IMR-90 (cell line): ENCODE results near the gene MTREX. TPM values are rescaled to one million over a fixed set of nuclear protein-coding genes. Genes with fewer than 3 reads are reported as not detected.

Experiments used
- ATAC-seq: fragments of 200-7000 bp; cut with Tn5 transposase; 2 replicates; pipeline ENCODE4 v1.9.1; 2020; ENCODE audit warnings: low read depth, mild to moderate bottlenecking, moderate library complexity
- BruUV-seq: library from RNA; stranded (reverse); fragments of 400-500 nt; replicated peaks from 2 replicates; lab custom pipeline; 2021; lab: Mats Ljungman, UMichigan
- CTCF ChIA-PET: fragments of 300-600 bp; formaldehyde crosslinking; extraction: SDS; loops from one replicate; lab custom pipeline; 2021; ENCODE audit warnings: antibody characterized with exemption; lab: Yijun Ruan, JAX
- POLR2A ChIA-PET: fragments of 300-600 bp; sonication (Branson Sonifier 250); formaldehyde crosslinking; loops from one replicate; lab custom pipeline; 2022; ENCODE audit warnings: antibody characterized with exemption; ENCODE audit not compliant: unreplicated experiment; lab: Charles Lee
- DNase-seq: peaks from one replicate; pipeline ENCODE4 v3.0.0; 2013
- H2AFZ ChIP-seq: replicated peaks from 2 replicates; pipeline ENCODE3; 2013; ENCODE audit warnings: low read length, mild to moderate bottlenecking; ENCODE audit not compliant: poor library complexity
- H2AK5ac ChIP-seq: 2 replicates; pipeline ENCODE4 v1.6.1; 2013; ENCODE audit warnings: low read depth, low read length, inconsistent platforms
- H2AK9ac ChIP-seq: replicated peaks from 2 replicates; pipeline ENCODE3; 2013; ENCODE audit warnings: mild to moderate bottlenecking, low read depth, low read length, moderate library complexity; ENCODE audit not compliant: poor library complexity
- H2BK120ac ChIP-seq: 2 replicates; pipeline ENCODE4 v1.6.1; 2013; ENCODE audit warnings: low read depth, low read length, inconsistent platforms
- H2BK15ac ChIP-seq: 3 replicates; pipeline ENCODE4 v1.6.1; 2013; ENCODE audit warnings: low read depth, low read length, inconsistent platforms
- H2BK20ac ChIP-seq: 2 replicates; pipeline ENCODE4 v1.6.1; 2013; ENCODE audit warnings: low read depth, mild to moderate bottlenecking, inconsistent platforms, low read length, moderate library complexity
- H2BK5ac ChIP-seq: 2 replicates; pipeline ENCODE4 v1.6.1; 2013; ENCODE audit warnings: mild to moderate bottlenecking, low read depth, low read length, inconsistent platforms; ENCODE audit not compliant: poor library complexity, severe bottlenecking
- H3K14ac ChIP-seq: replicated peaks from 2 replicates; pipeline ENCODE4 v1.6.1; 2013; ENCODE audit warnings: low read depth, low read length, inconsistent platforms
- H3K18ac ChIP-seq: 2 replicates; pipeline ENCODE4 v1.6.1; 2013; ENCODE audit warnings: low read depth, low read length, control low read depth
- H3K23ac ChIP-seq: 2 replicates; pipeline ENCODE4 v1.6.1; 2013; ENCODE audit warnings: low read depth, low read length, inconsistent platforms
- H3K27ac ChIP-seq: 2 replicates; pipeline ENCODE4 v1.5.1; 2013; ENCODE audit warnings: mild to moderate bottlenecking, control low read depth, low read length; ENCODE audit not compliant: insufficient read depth
- H3K27me3 ChIP-seq: 2 replicates; pipeline ENCODE4 v1.6.1; 2013; ENCODE audit warnings: low read length; ENCODE audit not compliant: control insufficient read depth, insufficient read depth
- H3K36me3 ChIP-seq: 2 replicates; pipeline ENCODE4 v1.6.1; 2013; ENCODE audit warnings: low read length, mixed read lengths; ENCODE audit not compliant: control insufficient read depth, insufficient read depth
- H3K4ac ChIP-seq: 2 replicates; pipeline ENCODE4 v1.6.1; 2013; ENCODE audit warnings: low read depth, low read length, inconsistent platforms
- H3K4me1 ChIP-seq: 2 replicates; pipeline ENCODE4 v1.6.1; 2013; ENCODE audit warnings: low read length, mixed read lengths; ENCODE audit not compliant: control insufficient read depth, insufficient read depth
- H3K4me2 ChIP-seq: 2 replicates; pipeline ENCODE4 v1.6.1; 2013; ENCODE audit warnings: low read depth, mild to moderate bottlenecking, control low read depth, low read length, moderate library complexity
- H3K4me3 ChIP-seq: 2 replicates; pipeline ENCODE4 v1.5.1; 2013; ENCODE audit warnings: low read depth, mild to moderate bottlenecking, control low read depth, low read length, moderate library complexity; ENCODE audit not compliant: insufficient read depth
- H3K56ac ChIP-seq: 2 replicates; pipeline ENCODE4 v1.6.1; 2013; ENCODE audit warnings: low read length, inconsistent platforms; ENCODE audit not compliant: insufficient read depth; ENCODE audit errors: extremely low read depth
- H3K79me1 ChIP-seq, 2 experiments: 2 replicates each; pipeline ENCODE4 v1.6.1; 2013; ENCODE audit warnings: low read length in 2 of 2, inconsistent platforms in 1 of 2, low read depth in 1 of 2
- H3K9ac ChIP-seq: 2 replicates; pipeline ENCODE4 v1.6.1; 2013; ENCODE audit warnings: low read depth, low read length, control low read depth
- H3K9me1 ChIP-seq: 2 replicates; pipeline ENCODE4 v1.6.1; 2013; ENCODE audit warnings: low read length, inconsistent platforms; ENCODE audit not compliant: insufficient read depth
- H3K9me3 ChIP-seq: 2 replicates; pipeline ENCODE4 v1.6.1; 2013; ENCODE audit warnings: low read length; ENCODE audit not compliant: control insufficient read depth, insufficient read depth
- H4K20me1 ChIP-seq: 2 replicates; pipeline ENCODE4 v1.6.1; 2013; ENCODE audit warnings: low read length, inconsistent platforms; ENCODE audit not compliant: insufficient read depth
- H4K5ac ChIP-seq: 2 replicates; pipeline ENCODE4 v1.6.1; 2013; ENCODE audit warnings: mild to moderate bottlenecking, low read depth, low read length, control low read depth
- H4K8ac ChIP-seq, 2 experiments: 2 replicates each; pipeline ENCODE4 v1.6.1; 2013; ENCODE audit warnings: low read depth in 2 of 2, low read length in 2 of 2, control low read depth in 1 of 2, inconsistent platforms in 1 of 2
- H4K91ac ChIP-seq: 2 replicates; pipeline ENCODE4 v1.6.1; 2013; ENCODE audit warnings: low read depth, low read length, inconsistent platforms; ENCODE audit not compliant: insufficient read depth
- CEBPB ChIP-seq: IDR thresholded peaks from 2 replicates; pipeline ENCODE4 v1.6.1; 2012; ENCODE audit warnings: low read depth, low read length, improper control_type of control experiment
- ELK1 ChIP-seq: fragments of 150-350 bp; IDR thresholded peaks from 2 replicates; pipeline ENCODE4 v1.6.1; 2016; ENCODE audit warnings: low read depth, mild to moderate bottlenecking, low read length, moderate library complexity, borderline replicate concordance
- FOS ChIP-seq: fragments of 150-350 bp; IDR thresholded peaks from 2 replicates; pipeline ENCODE4 v1.6.1; 2016; ENCODE audit warnings: low read depth, low read length
- MAFK ChIP-seq: IDR thresholded peaks from 2 replicates; pipeline ENCODE4 v1.6.1; 2012; ENCODE audit warnings: low read depth, low read length, improper control_type of control experiment
- RCOR1 ChIP-seq: IDR thresholded peaks from 2 replicates; pipeline ENCODE4 v1.6.1; 2012; ENCODE audit warnings: mild to moderate bottlenecking, low read length, improper control_type of control experiment; ENCODE audit not compliant: insufficient replicate concordance
- WGBS, 2 experiments: methylation state at CpG; one replicate each; pipeline versions ENCODE4 v1.1.5 to v1.1.7; 2013; ENCODE audit warnings: missing lambda C conversion rate in 2 of 2; ENCODE audit not compliant: insufficient read length in 1 of 2; ENCODE audit errors: extremely low coverage in 2 of 2; 5-methylcytosine and 5-hydroxymethylcytosine counted together
- dilution Hi-C: fragments of 300-500 bp; cut with HindIII; formaldehyde crosslinking; loops from one replicate; pipeline ENCODE4 v1.14.3; 2018; ENCODE audit warnings: low sequenced_read_pairs; ENCODE audit not compliant: unreplicated experiment
- in situ Hi-C: fragments of 300-500 bp; cut with MboI; formaldehyde crosslinking; loops from 3 replicates; pipeline ENCODE4 v1.14.3; 2019; ENCODE audit warnings: low sequenced_read_pairs, inconsistent platforms, mixed read lengths
- intact Hi-C: fragments of 100-400 bp; cut with micrococcal nuclease; formaldehyde crosslinking; loops from 2 replicates; pipeline ENCODE4 v1.10.0; 2022
- polyA plus RNA-seq, 3 experiments: library from polyadenylated mRNA; depleted of rRNA; stranded (reverse); fragments of >200 nt; gene quantifications; 2 replicates each; pipeline ENCODE4 v1.2.3, GENCODE V29; 2012; ENCODE audit warnings: low replicate concordance in 1 of 3
- total RNA-seq: library from RNA; depleted of rRNA; stranded (reverse); fragments of >200 nt; gene quantifications from 2 replicates; pipeline ENCODE4 v1.2.3, GENCODE V29; 2012

The MTREX gene
- total and polyA plus RNA-seq, 2 of the 4 experiments (the other 2 are of a cell fraction): 22.1 to 33.2 TPM

- ChIA-PET POLR2A (no interaction called here), CTCF (interaction anchor here (1.0 kb wide), 1 partner anchor 30 kb away, joined by 7 read pairs; no protein-coding TSS in a partner anchor)
- no peak overlapping the region for H2BK120ac ChIP-seq
- no peak overlapping the region for H3K4me2 ChIP-seq
- no peak overlapping the region for H2BK15ac ChIP-seq
- H3K9me3 ChIP-seq: no peaks in the 10 kb centered on the region
- intact Hi-C loops (no loop called here), dilution Hi-C loops (no loop called here), in situ Hi-C loops (no loop called here)
- no peak overlapping the region for H3K23ac ChIP-seq
- H3K36me3 ChIP-seq: peaks cover 1% of the 10 kb centered on the region; the same call in 1 of the 2 replicates
- H3K79me1 ChIP-seq: 0 out of 4 replicates have a peak, but pooled peaks cover 0 to 4% of the 10 kb centered on the region in 2 experiments
- H3K27ac ChIP-seq: no peak overlapping the region
- H4K5ac ChIP-seq: no peak overlapping the region
- H3K4me3 ChIP-seq: no peak overlapping the region
- 0 out of 2 replicates have a peak, but pooled peaks cover 2% of the 10 kb centered on the region for H3K9me1 ChIP-seq
- no peak overlapping the region for H3K18ac ChIP-seq
- no peak overlapping the region for H2BK5ac ChIP-seq
- H4K8ac ChIP-seq: no peak overlapping the region
- H3K4me1 ChIP-seq: no peaks in the 10 kb centered on the region
- no peak overlapping the region for H3K4ac ChIP-seq
- BruUV-seq: no TSS peak
- no peaks in the 10 kb centered on the region for H3K27me3 ChIP-seq
- no peak overlapping the region for H2AK5ac ChIP-seq
- H2AFZ ChIP-seq: no peak overlapping the region
- no peak overlapping the region for H4K91ac ChIP-seq
- no peak overlapping the region for H3K9ac ChIP-seq
- H2BK20ac ChIP-seq: no peak overlapping the region
- TF ChIP-seq RCOR1 (no peak), ELK1 (no peak), MAFK (no peak), CEBPB (no peak), FOS (no peak)
- no peak overlapping the region for H3K14ac ChIP-seq
- no peak for ATAC-seq
- no peak overlapping the region for H2AK9ac ChIP-seq
- H3K56ac ChIP-seq: no peak overlapping the region
- 100% methylated on average over 1 of the region's 3 CpGs; no CpG with 5 or more reads in 1 of the 2 experiments for WGBS, 2 experiments
- DNase-seq: no peak
- no peaks in the 10 kb centered on the region for H4K20me1 ChIP-seq
Measured at GRCh38 chr5:55463613-55464012, 155.8 kb downstream of the MTREX start.
